Midbrain (tissue), 1 donor: ENCODE measurements around the gene MAP2K4.
"Not testable (repeated sequence)": the region's sequence is repeated elsewhere in the genome, so short reads cannot be mapped to it uniquely, and the experiment has no call there.

Experiments used
- DNase-seq: peaks from one replicate; lab custom pipeline; 2025; lab: John Stamatoyannopoulos, UW

The MAP2K4 gene

DNA sequence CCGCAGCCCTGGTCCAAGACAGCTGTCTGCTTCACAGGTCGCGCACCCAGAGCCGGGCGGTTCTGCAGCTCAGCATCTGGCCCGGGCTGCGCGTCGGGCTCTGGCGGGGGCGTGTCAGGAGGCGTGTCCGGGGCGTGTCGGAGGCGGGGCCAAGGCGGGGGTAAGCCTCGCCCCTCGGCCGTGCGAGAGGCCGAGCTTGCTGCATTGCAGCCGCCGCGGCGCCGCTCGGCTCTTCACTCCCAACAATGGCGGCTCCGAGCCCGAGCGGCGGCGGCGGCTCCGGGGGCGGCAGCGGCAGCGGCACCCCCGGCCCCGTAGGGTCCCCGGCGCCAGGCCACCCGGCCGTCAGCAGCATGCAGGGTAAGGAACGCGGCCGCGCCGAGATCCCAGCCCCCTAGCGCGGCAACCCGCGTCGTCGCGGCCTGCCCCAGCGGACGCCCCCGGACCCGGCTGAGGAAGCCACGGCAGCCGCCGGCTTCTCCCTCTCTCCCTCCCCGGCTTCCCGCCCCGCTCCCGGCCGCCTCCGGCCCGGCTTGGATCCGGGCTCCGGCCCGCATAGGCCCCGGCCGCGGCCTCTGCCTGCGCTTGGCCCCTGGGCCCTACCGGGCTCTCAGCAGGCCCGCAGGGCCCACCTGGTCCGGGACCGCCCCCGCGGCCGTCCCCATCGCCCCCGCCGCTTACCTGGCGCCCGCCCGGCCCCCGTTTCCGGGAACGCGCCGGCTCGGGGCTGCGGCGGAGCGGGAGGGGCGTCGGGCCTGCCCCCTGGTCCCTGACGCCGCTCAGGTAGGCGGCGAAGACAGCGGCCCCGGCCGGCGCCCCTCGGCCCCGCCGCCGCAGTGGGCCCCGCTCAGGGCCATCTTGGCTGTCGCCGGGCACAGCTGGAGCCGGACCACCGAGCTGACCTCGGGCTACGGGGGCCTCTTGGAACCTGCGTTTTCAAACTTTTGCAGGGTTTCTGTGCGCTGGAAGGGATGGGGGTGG lies at the start of gene MAP2K4:
Gene MAP2K4, plus strand, starts transcription at position 236 of the 981 bp plus-strand sequence. Its CDS starts 10 bp downstream, at position 246.
- DNase-seq = peak; percentile 96

DNA sequence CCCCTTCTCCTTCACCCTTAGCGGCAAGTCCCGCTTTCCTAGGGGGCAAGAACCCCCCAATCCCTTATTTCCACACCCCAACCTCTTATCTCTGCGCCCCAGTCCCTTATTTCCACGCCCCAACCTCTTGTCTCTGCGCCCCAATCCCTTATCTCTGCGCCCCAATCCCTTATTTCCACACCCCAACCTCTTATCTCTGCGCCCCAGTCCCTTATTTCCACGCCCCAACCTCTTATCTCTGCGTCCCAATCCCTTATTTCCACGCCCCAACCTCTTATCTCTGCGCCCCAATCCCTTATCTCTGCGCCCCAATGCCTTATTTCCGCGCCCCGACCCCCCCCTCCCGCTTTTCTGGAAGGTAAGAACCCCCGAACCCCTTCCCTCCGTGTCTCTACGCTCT lies 47.9 kb upstream of the MAP2K4 start:
- not testable (repeated sequence) for DNase-seq

DNA sequence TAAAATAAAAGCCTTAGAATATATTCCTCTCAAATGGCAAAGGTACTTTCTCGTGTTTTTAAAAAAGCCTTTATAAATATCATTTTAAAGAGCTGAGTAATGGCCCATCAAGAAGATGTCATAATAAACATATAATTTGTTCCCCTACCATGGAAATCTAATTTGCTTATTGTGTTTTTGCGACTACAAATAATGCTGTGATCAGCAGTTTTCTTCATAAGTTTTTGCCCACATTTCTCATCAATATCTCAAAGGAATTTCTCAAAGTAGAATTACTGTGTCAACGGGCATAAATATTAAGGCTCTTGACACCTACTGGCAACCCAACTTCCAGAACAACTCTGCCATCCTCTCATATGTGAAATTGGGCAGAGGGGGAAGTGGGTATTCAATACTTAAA lies 40.9 kb upstream of the MAP2K4 start:
- no peak for DNase-seq

DNA sequence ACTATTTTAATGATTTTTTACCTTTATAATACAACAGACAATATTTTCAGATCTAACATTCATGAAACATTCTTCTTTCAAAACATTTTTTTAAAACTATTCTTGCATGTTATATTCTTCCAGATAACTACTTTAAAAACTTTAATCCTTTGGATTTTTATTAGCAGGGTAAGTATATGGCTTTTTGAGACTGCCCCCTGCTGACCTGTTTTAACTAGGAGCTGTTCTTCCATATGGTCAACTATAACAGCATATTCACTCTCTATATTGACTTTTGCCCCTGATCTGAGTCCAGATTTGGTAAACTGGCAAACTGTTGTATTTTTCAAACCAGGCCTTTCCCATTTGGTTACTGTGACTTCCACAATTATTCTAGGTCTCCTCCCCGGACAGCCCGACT lies 39.9 kb upstream of the MAP2K4 start:
- no peak for DNase-seq

DNA sequence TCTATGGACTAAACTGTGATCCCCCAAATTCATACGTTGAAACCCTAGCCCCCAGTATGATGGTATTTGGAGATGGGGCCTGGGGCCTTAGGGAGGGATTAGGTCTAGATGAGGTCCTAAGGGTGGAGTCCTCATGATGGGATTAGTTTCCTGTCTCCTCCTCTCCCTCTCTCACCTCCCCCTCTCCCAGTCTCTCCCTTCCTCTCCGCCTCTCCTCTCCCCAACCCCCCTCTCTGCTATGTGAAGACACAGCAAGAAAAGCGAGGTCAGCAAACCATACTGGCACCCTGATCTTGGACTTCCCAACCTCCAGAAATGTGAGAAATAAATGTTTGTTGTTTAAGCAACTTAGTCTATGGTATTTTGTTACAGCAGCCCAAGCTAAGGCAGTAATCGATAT lies 38.8 kb upstream of the MAP2K4 start:
- no peak for DNase-seq

DNA sequence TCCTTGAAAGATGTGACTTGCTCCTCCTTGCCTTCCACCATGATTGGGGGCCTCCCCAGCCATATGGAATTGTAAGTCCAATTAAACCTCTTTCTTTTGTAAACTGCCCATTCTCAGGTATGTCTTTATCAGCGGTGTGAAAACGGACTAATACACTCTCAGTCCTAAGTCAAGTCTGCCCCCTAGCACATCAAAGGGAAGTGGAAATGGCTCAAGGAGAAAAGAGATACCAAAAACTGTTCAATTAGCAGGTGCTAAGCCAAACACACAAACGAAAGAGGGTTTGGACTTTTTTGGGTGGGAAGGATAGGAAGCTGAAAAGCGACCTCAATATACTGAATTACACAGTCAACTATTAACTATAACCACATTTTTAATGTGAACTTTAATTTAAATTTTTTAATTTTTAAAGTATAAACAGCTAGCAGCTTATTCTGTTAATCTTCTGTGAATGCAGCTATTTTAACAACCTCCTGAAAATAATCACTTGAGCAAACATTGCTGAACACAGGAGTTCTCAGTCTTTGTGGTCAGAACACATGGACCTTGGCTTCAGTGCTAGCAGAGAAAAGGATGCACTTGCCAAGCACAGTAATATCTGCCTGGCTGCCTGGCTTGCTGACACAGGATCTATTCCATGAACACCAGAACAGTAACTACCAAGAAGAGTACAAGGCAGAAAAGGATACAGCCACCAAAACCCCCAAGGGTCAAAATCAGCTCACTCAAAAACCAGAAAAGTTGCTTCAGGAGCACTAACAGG lies 34.3 kb upstream of the MAP2K4 start:
- DNase-seq = peak; percentile 14

DNA sequence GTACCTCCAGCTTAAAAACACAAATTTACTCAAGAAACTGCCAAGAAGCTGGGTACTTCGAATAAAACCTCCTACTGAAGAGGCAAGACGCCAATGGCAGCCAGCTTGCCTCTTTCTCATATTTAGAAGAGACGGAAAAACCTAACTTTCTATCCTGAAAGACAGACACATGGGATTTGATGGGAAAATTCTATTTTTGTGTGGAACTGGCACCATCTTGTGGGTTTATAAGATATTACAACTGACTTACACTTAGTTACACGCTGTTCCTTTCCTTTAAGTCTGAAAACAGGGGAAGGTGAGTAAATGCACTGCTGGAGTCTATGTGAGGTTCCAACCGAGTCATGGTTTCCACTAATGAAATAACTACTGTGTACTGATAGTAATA lies 33.7 kb upstream of the MAP2K4 start:
- DNase-seq = peak; percentile 59

DNA sequence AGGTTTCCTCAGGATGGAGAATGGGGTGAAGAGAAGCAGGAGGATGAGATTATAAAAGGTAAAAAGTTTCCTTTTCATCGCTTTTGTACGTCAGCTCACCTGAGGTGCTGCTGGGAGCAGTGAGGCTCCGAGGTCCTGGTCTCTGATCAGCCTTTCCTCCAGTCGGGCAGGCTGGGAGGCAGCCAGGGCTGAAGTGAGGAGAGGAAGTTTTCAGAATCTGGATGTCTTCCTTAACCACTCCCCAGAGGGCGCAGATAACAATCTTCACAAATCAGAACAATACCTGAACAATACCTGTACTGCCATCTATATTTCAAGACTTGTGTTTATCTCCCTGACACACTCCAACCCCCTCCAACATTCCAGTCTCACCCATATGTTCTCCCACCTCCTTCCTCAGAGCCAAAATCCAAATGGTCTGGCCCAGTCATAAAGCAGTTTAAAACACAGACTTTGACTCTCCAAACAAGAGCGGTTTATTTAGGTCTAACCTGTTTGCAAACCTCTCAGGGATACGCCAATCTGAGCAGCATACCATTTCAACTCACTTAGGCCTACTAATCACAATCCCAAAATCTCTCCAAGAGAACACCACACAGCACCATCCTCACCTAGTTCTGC lies 30.2 kb upstream of the MAP2K4 start:
- no peak for DNase-seq

DNA sequence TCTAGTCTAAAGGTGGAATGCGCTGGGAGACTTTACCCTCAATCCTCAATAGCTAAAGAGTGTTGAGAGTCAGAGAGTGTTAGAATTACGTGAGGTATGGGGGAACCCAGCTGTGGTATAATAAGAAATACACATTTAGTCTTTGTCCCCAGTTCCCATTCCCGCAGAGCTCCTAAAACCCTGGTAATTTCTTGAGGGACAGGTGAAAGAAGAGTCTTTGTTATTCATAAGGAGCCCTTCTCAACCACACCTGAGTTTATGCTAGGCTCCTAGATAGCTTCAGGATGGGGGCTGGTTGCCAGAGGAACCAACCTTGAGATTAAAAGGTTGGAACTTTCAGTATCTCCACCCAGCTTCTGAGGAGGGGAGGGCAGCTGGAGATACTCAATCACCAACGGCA lies 29.2 kb upstream of the MAP2K4 start:
- DNase-seq = no peak

DNA sequence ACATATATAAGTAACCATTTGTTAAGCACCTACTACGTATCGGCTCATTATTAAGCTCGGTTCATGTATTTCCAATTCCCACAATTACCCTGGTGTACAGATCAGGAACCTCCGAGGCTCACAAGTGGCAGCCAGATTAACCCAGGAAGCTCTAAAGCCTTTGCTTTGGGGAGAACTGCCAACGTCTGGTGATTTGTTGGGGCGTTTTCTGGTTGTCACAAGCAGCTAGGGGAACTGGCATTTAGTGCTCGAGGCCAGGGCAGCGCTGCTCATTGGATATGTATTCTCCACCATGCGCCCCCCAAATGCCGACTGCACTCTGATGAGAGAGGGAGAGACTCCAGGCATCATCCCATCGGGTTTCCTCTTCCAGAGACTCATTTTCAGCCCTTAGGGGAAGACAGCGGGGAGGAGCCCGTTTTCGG lies 23.9 kb upstream of the MAP2K4 start:
- DNase-seq = peak; percentile 37

DNA sequence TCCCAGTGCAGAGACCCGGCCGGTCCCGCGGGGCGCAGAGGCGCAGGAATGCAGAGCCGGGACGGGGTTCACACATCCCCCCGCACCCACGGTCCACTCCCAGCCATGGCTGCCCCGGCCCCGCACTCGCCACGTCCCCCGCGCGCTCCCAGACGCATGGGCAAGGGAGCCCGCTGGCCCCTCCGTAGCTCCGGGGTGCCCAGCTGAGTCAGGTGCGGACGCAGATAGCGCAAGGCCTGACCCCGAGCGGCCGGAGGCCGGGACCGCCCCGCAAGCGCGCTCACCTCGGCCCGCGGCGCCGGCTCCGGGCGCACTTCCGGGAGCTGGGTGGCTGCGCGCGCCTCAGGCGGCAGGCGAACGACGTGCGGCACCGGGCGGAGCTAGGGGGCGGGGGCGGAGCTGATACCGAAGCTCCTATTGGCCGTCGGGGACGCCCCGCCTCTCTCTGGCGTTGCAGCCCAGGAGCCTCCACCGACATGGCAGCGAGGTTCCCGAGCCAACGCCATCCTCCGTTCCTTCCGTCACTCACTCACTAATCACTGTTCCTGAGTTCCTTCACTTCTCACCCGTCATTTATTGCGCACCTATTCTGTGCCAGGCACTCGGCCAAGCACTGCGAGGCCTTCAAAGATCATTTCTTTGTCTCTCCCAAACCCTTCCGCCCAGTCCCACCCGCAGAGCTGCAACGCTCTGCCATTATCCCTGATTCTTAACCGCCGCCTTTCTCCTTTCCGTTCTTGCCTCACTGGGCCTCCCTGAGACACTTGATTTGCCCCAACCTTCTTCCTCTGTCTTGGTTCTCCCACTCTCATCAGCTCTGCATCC lies 23.3 kb upstream of the MAP2K4 start, which contains the start of gene ZNF18:
Gene ZNF18, minus strand, starts transcription at position 329 of the 825 bp plus-strand sequence. CDS start 4,646 bp downstream, outside the sequence.
- peak; percentile 96 for DNase-seq

DNA sequence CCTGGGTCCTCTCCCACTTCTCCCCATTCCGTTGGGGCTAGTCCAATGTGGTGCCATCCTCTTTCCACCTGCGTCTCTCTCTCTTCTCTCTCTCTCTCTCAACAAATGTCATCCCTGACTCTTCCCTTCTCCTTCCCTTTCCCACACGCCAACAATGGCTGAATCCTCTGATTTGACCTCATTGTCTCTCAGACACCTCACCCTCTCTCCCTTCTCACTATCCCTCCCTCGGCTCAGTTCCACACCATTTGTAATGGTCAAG lies 22.8 kb upstream of the MAP2K4 start:
- DNase-seq = no peak

DNA sequence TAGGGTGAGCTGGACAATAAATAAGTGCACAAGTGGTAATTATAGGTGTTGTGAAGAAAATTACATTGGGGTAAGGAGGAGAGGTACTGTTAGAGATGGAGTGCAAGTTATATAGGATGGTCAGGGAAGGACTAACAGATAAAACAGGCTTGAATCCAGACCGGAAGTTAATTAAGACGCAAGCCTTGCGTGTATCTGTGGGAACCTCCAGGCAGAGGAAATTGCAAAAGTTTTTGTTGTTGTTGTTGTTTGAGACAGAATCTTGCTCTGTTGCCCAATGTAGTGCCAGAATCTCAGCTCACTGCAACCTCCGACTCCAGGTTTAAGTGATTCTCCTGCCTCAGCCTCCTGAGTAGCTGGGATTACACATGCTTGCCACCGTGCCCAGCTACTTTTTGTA lies 21.0 kb upstream of the MAP2K4 start:
- DNase-seq = no peak

DNA sequence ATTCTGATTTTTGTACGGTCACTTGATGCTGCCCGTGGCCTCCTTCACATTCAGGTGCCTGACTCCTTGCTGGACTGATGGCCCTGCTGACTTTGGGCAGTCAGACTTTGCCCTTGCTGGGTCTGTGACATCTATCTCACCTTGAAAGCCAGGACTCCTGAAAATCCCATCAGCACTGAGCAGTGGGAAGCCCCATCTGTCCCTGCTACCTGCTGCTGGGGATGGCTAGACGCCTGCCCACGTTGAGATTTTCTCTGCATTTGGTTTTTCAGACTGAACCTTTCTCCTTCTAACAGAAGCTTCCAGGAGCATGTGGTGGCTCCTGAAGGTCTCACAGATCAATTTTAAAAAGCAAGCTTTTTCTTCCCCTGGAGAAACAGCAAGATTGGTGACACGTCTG lies 13.2 kb upstream of the MAP2K4 start:
- DNase-seq = no peak

DNA sequence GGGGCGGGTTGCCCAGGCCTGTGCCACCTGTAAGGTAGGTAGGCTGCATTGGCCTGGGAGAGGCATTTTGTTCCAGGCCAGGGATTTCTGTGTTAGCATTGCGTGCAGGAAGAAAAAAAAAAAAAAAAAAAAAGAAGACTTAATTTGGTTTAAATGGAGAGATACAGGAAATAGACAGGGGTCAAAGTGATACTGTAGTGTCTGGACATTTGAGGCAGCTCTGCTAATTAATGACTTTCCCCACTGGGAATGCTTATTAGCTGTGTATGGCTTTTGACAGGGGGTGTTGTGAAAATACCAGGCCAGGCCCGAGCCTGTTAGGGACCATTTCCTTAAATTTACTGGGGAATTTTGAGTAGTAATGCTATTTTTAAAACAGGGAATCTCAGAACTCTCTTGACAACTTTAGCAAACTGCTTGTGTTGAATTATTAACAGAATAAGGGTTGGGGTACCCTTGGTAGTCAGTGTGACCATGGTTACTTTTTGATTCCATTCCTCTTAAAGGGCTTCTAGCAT lies 1.0 kb downstream of the MAP2K4 start:
- no peak for DNase-seq

DNA sequence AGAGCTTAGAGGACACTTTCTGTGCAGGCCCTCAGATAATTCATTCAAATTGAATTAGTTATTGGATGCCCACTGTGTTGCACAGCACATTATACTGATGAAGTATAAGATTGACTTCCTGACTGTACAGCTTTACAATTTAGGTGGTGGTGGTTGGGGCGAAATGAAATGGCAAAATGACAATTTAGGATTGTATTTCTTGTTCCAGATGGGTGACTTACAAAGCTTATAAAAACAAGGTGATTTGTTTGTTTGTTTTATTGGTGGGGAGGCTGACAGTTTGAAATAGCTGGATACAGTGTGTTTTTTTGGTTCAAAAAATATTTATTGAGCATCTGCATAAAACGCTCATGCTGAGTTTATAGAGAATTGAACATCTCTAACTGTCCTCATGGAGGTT lies 1.6 kb downstream of the MAP2K4 start:
- DNase-seq = no peak

DNA sequence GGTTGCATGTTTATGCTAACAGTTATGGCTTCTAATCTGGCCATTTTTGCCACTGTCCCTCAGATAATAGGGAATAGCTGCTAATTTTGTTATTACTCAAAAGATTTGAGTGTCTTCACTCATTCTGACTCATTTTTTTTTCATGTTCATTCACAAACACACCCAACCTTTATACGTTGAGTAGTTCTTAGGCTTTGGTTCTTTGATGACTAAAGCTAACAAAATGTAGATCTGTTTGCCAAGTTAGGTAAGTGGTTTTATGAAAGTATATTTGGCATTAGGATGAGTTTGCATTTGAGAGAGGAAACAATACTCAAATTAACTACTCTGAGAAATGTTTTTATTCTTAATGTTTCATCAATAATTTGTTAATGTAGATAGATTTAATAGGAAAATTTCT lies 3.6 kb downstream of the MAP2K4 start:
- no peak for DNase-seq

DNA sequence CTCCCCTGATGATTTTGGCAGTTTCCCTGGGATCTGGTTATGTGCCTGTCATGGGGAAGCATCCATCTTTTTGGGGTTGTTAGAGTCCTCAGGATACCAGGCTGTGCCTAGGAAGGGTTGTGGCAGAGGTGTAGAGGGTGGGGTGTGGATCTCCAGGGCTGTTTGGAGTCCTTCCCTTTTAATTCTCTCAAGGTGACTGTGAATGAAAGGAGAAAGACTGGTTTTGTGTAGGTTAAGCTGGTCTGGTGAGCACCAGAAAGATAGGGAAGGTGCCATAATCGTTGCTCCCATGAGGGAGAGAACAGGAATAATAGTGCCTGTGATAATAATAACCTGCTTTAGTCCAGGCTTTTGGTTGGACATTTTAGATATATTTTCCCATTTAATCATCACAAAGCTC lies 7.0 kb downstream of the MAP2K4 start:
- DNase-seq = no peak

DNA sequence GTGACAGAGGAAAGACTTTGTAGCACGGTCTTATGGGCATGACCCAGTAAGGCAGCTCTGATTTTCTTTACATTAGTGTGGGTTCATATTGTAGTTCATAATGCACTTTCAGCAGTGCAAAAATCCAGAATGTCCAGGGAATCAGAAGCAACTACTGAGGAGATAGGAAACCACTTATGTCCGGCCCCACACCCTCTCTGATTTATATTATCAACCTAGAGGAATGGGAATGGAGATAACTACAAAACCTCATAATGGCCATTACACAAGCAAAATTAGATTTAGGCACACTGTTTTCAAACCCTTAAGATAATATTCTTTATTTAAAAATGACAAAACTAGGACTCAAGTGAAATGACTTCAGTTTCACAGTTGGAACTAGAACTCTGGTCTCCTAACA lies 7.9 kb downstream of the MAP2K4 start:
- no peak for DNase-seq

DNA sequence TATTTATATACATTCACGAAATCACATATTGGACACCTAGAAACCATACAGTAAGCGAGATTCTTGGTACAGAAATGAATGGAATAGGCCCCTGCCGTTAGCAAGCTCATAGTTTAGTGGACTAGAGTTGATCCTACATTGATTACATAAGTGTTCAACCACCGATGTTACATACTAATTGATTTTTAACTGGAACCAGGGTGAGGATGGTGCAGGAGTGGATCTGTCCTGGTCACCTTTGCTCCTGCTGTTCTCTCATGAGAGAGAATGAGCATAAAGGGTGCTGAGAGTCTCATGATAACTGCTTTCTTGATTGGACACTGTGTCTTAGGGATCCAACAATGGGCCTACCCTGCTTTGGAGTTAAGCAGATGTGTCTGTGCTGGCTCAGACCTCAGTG lies 13.9 kb downstream of the MAP2K4 start:
- DNase-seq = no peak

DNA sequence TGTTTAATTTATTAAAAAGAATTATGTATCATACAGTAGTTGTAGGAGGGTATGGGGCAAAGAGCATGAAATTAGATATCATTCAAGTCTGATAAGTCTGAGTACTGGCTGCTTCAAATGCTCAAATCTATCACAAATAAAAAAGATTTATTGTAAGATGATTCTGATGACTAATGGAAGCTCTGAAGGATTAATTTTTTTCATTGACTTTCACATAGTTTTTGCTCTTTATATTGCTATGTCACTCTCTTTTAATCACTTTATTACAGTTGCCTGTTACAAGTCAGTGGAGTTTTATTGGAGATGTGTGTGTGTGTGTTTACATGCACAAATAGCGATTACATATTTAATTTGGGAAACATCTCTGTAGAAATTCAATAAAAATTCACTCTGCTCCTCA lies 15.0 kb downstream of the MAP2K4 start:
- DNase-seq = no peak

DNA sequence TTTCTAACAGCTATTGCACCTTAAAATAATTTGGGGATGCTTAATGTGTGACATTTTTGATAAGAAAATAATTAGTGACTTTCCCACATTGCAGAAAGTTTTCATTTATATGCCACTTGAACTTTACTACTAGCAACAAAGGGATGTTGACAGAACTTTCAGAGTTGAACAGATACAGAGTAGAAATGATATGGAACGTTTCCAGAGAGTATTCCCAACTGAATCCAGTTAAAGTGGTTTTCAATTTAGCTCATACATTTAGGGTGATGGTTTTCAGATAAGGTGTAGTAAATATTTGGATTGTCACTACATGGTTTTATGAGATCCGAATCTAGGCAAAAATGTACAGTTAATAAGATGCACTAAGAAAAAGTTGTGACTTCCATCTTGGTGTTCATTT lies 17.3 kb downstream of the MAP2K4 start:
- DNase-seq = no peak
